K562 (cell line): ENCODE measurements around the gene NEMP1. TPM values are rescaled to one million over a fixed set of nuclear protein-coding genes. Genes with fewer than 3 reads are reported as not detected.
A peak's percentile ranks its signal among the peaks of the same experiment; 100 is the strongest.

Experiments
- KLF13 ChIP-seq: fragments of 450-650 bp; IDR thresholded peaks from 2 replicates; pipeline ENCODE4 v1.6.1; 2016; ENCODE audit warnings: missing genetic modification characterization, low read depth, mild to moderate bottlenecking, missing compliant biosample characterization, moderate library complexity, borderline replicate concordance
- PCBP2 ChIP-seq: fragments of 200-400 bp; formaldehyde crosslinking; IDR thresholded peaks from 2 replicates; pipeline ENCODE4 v1.6.1; 2018; ENCODE audit warnings: low read length, low read depth, mild to moderate bottlenecking, moderate library complexity; ENCODE audit not compliant: poor library complexity, severe bottlenecking
- REST ChIP-seq, 2 experiments: fragments of 450-650 bp; formaldehyde crosslinking in 1 of 2; IDR thresholded peaks; 2 replicates each; pipeline versions ENCODE4 v1.4.0 to v1.6.1; 2014 to 2020; ENCODE audit warnings: mild to moderate bottlenecking in 2 of 2, borderline replicate concordance in 1 of 2, low read depth in 1 of 2
- ZBTB33 ChIP-seq: sonication (generic); formaldehyde crosslinking; IDR thresholded peaks from 2 replicates; pipeline ENCODE4 v1.8.1; 2023; ENCODE audit warnings: mild to moderate bottlenecking, missing genetic modification reagents
- ZNF507 ChIP-seq: conservative IDR thresholded peaks from 2 replicates; pipeline ENCODE4 v1.6.1; 2017; ENCODE audit warnings: missing genetic modification characterization, missing compliant biosample characterization
- ZNF699 ChIP-seq: fragments of 250-450 bp; sonication (Bioruptor Pico); IDR thresholded peaks from 2 replicates; pipeline ENCODE4 v1.8.0; 2021; ENCODE audit warnings: mild to moderate bottlenecking, moderate library complexity; ENCODE audit not compliant: insufficient replicate concordance
- polyA plus RNA-seq, 8 experiments: library from polyadenylated mRNA; depleted of rRNA in 4 of 8; stranded (reverse) in 5 of 8; unstranded in 3 of 8; fragments of >200 nt; fragmentation: Nextera tagmentation in 2 of 8; fragmentation: Illumina TruSeq in 1 of 8; extraction: Ambion mirVana in 2 of 8; extraction: Trizol in 1 of 8; gene quantifications; 2 replicates each; pipeline versions ENCODE4 v1.2.1 to v1.2.3, GENCODE V29; 2011 to 2014; ENCODE audit warnings: inconsistent platforms in 1 of 8, missing spikeins in 1 of 8
- total RNA-seq, 7 experiments: library from RNA; depleted of rRNA in 6 of 7; stranded (reverse); fragments of >200 nt in 6 of 7; fragmentation: Illumina TruSeq in 2 of 7; extraction: Trizol in 2 of 7; gene quantifications; 2 replicates each; pipeline versions ENCODE4 v1.2.1 to v1.2.3, GENCODE V29; 2011 to 2021; ENCODE audit warnings: low replicate concordance in 1 of 7

Gene NEMP1
- total and polyA plus RNA-seq, 9 of the 15 experiments (the other 6 are each of a cell fraction or from before 2014, with no cell fraction given), result 9.5 to 82.2 (median 41.2) TPM

- TF ChIP-seq REST (IDR thresholded peaks at IDR 0.05; ENCODE audit: borderline replicate concordance) (no peak), REST (CRISPR knock-in tag; IDR thresholded peaks at IDR 0.05; ENCODE audit: low read depth) (0 out of 2 replicates have a peak, but pooled peaks have one; percentile 29), ZBTB33 (CRISPR knock-in tag) (no peak), ZNF699 (CRISPR knock-in tag) (no peak), PCBP2 (no peak), KLF13 (tag) (0 out of 2 replicates have a peak, but pooled peaks have one; percentile 22), ZNF507 (tag) (no peak)
Observed at GRCh38 chr12:57089271-57090245, 11.0 kb upstream of the NEMP1 start (continued).
